ENCODE data around the gene ALG2.

ALG2 gene, protein sequence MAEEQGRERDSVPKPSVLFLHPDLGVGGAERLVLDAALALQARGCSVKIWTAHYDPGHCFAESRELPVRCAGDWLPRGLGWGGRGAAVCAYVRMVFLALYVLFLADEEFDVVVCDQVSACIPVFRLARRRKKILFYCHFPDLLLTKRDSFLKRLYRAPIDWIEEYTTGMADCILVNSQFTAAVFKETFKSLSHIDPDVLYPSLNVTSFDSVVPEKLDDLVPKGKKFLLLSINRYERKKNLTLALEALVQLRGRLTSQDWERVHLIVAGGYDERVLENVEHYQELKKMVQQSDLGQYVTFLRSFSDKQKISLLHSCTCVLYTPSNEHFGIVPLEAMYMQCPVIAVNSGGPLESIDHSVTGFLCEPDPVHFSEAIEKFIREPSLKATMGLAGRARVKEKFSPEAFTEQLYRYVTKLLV

DNA sequence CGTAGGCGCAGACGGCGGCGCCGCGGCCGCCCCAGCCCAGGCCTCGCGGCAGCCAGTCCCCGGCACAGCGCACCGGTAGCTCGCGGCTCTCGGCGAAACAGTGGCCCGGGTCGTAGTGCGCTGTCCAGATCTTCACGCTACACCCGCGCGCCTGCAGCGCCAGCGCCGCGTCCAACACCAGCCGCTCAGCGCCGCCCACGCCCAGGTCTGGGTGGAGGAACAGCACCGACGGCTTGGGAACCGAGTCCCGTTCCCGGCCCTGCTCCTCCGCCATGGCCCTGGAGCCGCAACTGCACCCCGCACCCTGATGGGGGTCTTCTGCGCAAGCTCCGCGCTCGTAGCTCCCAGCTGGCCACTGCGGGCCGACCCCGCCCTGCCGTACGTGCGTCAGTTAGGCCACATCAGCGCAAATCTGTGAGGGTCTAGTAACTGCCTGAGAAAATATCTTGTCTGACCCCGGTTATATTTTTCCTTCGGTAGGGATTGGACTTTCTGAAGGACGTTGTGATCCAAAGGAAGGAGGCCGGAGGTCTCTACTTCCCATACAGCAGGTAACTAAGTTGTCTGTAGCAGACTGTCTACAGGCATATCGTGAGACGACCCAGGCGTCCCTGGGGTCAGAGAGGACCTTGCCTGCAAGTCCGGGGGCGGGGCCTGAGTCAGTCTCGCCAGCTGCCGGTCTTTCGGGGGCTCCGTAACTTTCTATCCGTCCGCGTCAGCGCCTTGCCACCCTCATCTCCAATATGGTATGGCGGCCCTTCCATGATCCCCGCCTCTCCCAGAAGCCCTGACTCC, at the start of gene ALG2, which contains the start of gene SEC61B:
ALG2 (minus strand) TSS at position 322 of the 795 bp plus-strand sequence; CDS start at position 274, 48 bp downstream.
SEC61B (plus strand) TSS at position 662 of the 795 bp plus-strand sequence; CDS start at position 744, 82 bp downstream.
- DNase-seq: peak; percentile 93 to 94

DNA sequence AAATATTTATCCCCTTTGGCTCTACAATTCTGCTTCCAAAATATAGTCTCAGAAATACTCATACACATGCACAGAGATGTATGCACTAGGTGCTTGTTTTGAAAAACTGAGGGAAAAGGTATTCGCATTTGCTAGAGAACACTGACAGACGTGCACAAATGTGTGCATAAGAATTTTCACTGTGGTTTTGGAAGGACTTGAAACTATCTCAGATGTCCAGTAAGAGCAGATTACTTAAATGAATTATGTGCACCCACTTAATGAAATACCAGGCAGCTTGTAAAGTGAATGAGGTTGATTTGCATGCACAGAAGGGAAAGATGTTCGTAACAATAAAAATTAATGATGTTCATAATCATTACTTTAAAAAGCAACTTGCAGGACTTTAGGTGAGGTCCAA, 48.7 kb upstream of the ALG2 start:
- DNase-seq: no peak

DNA sequence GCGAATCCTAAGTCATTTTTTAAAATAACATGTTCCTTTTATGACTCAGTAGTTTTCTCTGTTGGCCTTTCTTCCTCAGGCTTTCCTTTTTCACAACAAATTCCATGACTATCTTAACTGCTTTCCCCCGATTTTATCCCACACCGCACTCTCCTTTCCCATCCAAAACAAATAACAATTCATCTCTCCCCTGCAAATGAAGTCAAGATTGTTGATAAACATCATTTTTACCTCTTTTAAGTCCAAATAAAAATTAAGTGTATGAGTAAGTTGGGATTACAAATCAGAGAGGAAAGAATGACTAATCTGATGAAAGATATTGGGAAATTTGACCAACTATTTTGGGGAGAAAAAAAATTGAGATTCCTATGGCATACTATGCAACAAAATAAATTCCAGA, 47.7 kb upstream of the ALG2 start:
- no peak for DNase-seq

DNA sequence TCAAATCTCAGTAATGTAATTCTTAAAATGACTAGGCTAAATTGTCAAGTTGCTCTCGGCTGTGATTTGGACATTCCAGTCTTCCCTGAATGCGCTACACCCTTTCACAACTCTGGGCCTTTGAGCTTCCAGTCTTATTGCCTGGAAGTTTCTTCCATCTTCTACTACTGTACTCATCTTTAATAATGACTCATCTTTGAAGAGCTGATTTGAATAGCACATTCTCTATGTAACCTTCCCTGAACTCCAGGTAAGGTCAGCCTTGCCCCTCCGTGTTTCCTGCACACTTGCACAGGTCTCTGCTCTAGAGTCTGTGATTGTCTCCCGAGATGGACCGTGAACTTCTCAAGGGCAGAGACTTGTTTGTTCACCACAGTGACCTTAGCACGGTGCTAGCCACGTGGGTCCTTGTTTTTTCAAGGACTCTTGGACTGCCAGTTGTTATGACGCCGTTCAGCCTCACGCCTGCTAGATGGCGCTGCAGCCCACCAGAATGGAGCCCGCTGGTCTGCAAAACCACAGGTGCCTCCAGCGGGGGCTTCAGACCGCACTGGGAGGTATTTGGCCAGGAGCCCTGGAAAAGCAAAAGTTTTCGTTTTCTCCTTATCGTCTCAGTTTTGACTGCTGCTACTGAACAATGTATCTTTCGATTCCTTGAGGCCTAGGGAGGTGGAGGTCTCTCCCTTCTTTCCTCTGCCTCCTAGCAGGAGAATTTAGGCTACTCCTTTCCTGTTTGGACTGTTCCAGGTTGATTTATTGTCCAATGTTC, 44.7 kb upstream of the ALG2 start:
- DNase-seq: peak; percentile 60

DNA sequence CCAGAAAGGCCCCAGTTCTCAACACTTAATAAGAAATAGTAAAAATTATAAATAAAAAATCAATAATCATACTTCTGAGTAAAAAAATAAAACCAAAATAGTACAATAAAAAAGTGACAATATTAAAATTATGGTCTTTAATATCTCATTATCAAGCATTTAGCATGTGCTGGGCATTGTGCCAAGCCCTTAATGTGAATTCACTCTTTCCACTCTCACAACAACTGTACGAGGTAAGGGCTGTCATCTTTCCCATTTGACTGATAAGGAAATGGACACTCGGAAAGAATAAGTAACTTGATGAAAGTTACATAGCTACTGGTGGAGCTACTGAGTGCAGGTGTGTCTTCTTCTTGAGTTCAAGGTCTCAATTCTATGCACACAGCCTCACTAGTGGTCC, 43.9 kb upstream of the ALG2 start:
- no peak for DNase-seq

DNA sequence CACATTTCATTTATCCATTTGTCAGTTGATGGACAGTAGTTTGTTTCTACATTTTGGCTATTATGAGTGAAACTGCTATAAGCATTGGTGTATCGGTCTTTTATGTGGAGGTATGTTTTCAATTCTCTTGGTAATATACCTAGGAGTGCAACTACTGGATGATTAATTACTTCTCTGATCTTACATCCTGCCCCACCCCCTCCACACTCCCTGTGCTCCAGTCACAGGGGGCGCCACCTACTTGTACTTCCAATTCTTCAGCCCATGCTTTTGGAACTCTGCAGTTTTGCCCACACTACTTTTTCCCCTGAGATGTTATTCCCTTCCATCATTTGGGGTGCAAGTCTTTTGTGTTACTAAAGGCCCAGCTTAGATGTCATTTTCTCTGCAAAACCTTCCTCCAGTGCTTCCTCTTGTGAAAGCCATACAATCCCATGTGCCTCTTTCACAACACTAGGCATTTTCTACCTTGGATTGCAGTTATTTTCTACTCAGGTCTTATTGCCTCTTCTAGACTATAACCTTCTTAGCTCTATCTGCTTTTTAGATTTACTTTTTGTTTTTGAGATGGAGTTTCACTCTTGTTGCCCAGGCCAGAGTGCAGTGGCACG, 42.4 kb upstream of the ALG2 start:
- DNase-seq: no peak

DNA sequence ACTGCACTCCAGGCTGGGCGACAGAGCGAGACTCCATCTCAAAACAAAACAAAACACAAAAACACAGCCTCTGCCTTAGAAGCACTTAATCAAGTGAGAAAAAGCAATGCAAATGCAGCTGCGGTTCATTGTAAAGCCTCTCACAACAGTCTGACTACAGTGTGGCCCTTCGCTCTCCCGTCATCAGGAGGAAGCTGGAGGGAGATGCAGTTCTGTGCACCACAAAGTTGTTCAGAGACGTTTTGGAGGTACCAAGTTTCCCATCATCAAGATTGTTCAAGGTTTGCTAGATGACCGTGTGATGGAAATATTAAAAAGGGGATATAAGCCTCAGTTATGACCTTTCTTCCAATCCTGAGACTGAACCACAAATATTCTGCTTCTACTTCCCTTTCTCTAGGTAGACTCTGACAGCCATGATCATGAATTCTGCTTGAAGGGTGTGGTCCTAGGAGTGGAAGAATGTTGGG, 41.2 kb upstream of the ALG2 start:
- no peak for DNase-seq

DNA sequence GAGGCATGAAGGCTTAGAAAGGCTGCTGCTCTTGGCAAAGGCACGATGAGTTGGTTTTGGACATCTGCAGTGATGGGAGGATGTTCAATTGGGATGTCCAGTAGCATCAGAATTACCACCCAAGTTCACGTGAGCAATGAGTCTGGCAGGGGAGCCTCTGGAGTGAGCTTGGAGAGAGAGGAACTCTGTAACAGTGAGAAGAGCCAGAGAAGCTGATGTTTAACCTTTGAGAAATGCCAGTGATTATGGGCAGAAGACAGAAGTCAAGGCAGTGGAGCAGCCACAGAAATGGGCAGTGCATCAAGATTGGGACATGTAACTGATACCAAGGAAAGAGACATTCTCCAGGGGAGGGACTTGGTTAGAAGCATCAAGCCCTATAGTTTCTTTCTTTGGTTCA, 40.2 kb upstream of the ALG2 start:
- no peak for DNase-seq

DNA sequence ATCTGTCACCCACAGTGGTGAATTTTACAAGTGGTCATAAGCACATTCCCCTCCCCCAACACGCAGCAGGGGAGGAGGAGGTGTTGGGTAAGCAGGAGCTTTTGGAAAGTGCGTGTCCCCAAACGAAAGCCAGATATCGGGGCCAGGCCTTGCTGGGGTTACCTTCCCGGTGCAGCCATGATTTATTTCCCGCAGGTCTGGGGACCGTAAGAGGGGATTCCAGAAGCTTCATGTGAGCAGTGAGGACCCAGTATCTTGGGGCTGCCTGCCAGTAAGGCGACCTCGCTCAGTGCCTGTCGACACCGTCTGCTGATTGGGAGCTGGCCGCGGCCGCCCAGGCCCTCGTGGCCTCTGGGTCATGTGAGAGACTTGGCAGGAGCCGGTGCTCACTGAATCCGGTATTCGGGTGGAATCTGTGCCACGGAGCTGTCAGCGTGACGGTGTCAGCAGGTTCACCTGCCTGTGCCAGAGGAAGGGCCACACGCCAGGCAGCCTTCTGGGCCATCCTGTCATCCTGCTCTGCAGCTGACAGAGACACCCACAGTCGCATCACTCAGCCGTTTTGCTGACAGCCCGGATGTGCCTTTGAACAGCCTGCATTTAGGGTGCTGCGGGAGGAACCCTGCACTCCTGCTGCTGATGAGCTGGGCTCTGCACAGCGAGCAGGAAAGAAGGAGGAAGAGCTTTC, 37.6 kb upstream of the ALG2 start:
- DNase-seq: peak; percentile 16 to 43

DNA sequence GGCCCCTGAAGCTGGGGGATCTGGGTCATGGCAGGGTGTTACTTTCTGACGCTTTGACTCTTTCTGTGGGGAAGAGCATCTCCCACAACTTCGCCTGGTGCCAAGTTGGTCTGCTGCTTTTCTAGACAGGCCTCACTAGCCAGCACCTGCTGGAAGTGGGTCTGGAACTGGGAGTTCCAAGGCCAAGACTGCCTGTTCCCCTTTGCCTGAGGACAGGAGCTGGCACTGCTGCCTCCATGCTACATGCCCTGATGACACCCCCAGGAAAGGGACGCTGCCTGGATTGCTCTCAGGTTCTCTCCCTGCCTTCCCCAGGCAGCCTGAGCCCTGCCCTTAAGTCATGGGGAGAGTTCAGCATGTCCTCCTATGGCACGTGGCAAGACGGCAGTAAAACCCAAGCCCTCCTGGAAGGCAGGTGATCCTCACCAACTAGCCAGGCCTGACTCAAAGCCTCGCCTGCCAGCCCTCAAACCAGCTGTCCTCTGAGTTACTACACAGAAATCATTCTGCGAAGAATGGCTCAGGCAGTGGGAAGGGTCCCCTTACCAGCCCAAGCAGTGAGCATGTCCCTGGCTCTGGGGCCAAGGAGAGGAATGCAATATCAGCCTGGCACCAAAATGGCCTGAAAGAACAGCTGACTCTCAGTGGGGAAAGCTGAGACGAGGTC, 36.1 kb upstream of the ALG2 start:
- no peak for DNase-seq

DNA sequence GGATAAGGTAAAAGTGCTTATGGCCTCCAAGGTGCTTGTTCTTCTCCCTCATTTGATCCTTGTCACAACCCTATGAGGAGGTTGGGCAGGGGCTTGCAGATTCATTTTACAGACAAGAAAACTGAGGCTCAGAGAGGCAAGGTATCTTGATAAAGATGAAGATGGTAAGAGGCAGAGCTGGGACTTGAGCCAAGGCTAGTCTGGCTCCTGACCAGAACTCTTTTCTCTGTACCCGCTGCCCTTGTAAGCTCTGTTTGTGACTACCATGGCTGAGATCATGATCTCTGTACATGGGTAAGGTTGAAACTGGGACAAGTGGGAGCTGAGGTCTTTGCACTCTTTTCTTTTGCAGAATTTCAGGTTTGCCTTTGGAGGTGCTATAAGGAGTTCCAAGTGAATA, 33.9 kb upstream of the ALG2 start:
- no peak for DNase-seq

DNA sequence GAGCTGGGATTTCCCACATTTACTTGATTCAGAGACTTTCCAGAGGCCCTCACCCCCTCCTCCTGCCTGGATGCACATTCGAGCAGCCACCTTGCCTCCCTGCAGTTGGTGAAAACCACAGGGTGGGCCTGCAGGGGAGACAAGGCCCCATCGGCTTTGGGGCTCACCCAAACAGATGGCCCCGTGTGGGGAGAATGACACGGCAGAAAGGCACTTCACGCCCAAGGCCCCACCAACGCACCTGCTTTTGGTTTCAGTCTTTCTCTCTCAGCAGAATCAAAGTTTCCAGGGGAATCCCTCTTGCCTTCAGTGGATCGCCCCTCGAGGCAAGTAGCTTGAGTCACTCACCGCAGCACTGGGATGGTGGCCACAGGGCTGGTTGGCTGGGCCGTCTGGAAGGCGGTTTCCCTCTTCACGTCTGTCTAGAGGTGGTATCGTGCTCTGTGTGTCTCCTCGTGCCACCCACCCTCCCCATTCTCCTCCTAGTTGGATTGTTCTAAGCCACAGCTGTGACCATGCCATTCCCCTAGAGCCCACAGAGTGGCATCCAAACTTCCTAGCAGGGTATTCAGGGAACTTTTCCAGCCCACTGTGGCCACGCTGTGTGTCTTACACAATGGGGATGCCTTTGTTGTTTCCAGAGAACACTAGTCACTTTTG, 32.2 kb upstream of the ALG2 start:
- peak; percentile 41 to 47 for DNase-seq

DNA sequence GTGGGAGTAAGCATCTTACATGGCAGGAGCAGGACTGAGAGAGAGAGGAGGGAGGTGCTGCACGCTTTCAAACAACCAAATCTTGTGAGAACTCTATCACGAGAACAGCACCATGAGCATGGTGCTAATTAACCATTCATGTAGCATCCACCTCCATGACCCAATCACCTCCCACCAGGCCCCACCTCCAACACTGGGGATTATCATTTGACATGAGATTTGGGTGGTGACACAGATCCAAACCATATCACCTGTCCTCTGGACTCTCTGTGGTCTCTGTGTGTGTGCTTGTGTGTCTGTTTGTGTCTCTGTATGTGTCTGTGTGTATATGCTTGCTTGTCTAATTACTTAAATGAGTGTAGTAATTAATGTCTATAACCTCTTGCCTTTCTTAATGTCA, 31.4 kb upstream of the ALG2 start:
- DNase-seq: no peak

DNA sequence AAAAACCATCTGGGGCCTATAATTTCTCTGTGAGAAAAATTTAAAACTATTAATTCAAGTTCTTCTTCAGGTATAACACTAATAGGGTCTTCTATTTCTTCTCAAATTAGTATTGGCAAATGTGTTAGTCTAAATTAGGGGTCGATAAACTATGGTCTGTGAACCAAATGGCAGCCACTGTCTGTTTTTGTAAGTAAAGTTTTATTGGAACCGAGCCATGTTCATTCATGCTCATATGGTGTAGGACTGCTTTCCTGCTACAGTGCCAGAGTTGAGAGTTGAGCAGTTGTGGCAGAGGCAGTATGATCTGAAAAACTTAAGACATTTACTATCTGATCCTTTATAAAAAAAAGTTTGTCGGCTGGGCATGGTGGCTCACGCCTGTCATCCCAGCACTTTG, 29.4 kb upstream of the ALG2 start:
- no peak for DNase-seq

DNA sequence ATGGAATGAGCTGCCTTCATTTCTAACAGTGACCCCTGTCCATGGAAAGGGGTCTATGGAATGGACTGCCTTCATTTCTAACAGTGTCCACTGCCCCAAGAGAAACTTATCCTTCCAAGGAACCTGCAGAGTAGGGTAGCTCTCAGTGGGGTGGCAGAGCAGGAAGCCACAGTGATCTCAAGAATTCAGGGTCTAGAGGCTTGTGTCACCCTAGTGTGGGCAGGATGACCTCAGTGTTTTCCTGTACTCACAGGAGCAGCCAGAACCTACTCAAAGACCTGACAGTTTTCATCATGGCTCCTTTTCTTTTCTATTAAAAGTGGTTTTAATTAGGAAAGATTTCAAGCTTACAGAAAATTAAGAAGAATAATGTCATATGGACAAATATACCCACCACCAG, 27.9 kb upstream of the ALG2 start:
- DNase-seq: no peak

DNA sequence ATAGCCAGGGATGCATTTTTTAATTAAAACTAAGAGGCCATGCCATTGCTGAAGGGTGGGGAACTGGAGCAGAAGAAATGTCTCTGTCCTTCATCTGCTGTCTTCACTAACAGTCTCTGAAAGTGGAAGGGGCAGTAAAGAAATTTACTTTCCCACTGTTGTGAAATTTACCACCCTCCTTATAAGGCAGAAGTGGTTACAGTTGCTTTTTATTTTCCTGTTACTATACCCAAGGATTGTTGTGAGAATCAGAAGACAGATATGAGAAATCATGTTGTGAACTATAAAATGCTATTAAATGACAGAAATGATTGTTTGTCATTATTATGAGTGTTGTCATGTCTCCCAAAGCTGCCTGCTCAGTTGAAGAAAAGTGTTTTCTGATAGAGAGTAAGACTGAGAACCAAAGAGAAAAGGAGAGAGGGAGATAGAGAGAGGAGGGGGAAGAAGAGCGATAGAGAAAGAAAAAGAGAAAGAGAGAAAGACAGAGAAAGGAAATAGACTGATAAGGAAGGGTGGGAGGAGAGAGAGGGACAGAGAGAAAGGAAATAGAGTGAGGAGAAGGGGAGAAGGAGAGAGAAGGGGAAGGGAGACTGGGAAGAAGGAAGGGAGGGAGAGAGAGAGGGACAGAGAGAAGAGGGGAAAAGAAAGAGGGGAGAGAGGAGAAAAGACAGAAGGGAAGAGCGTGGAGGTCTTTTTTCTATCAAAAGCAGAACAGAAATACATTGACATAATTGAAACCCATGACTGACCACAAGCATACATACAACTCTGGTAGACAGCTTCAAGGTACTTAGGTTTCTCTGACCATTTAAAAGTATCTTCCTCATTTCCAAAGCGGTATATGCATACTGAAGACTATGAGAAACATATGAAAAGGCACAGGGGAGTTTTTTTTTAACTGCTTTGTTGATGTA, 22.9 kb upstream of the ALG2 start:
- DNase-seq: no peak

DNA sequence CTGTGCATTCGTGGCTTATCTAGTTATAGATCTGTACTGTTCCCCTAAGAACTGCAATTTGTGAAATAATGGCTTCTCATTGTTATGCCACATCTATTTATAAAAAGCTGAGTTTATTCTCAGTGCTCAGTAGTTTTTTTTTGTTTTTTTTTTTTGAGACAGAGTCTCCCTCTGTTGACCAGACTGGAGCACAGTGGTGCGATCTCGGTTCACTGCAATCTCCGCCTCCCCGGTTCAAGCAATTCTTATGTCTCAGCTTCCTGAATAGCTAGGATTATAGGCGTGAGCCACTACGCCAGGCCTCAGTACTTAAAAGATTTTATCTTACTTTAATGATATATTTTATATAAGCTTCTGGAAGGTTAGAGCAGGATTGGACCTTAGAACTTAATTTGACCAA, 19.4 kb upstream of the ALG2 start:
- DNase-seq: no peak

DNA sequence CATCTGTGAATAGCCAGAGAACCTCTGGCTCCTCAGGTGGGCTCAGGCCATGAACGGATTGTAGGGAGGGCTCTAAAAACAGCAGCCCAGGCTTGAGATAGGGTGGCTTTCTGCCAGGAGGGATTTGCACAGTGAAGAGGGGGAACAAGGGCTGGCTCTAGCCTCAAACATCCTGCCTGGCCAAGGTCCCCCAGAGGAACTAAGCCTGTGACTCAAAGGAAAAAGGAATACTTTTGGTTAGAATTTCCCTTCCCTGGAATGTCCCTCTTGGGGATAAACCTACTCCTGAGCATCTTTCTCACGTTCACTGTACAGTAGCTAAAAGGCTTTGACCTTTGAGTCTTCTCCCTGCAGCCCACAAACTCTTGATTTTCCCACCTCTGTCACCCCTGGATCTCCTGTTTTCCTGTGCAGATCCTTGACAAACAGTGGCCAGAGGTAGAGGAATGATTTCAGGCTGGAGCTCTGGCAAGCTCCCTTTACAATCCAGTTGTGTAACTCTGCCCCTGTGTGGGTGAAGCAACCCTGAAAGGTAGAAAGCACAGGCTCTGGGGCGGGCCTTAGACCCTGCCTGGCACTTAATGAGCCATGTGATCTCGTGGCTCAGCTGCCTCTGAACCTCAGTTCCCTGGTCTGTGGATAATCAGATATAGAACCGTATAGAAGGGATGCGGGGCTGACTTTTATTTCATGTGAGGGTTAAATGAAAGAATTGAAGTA, 17.8 kb upstream of the ALG2 start:
- no peak for DNase-seq

DNA sequence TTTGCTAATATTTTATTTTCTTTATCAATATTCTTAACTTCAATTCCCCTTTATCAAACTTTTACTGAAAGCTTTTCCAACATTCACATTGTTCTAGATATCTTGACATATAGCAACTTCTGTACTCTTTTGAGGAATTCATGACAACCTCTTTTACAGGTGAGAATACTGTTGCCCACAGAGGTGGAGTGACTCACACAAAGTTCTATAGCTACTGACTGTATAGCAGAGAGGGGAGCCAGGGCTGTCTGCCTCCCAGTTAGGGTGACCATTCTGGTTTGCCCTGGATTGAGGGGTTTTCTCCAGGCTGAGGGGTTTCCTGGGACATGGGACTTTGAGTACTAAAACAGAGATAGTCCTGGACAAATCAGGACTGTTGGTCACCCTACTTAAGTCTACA, 16.6 kb upstream of the ALG2 start:
- DNase-seq: no peak
